Activated CD4-positive, alpha-beta T cell treated with anti-CD3 and anti-CD28 coated beads, Interleukin-10, Interleukin-2, amounts not matched to agents 100 ng/mL and 50 ng/mL, durations not matched to agents 16 hours and 8 hours (primary cell): ENCODE measurements around the gene TULP4.
"Not testable (repeated sequence)": the region's sequence is repeated elsewhere in the genome, so short reads cannot be mapped to it uniquely, and the experiment has no call there.

Source experiments
- DNase-seq: peaks from one replicate; pipeline ENCODE4 v3.0.0-alpha.2; 2020

TULP4 gene

GRCh38 chr6:158508450-158508849, 196.2 kb downstream of the TULP4 start:
- DNase-seq = no peak

GRCh38 chr6:158509465-158509864, 197.2 kb downstream of the TULP4 start:
- DNase-seq = no peak

GRCh38 chr6:158512809-158513208, 200.5 kb downstream of the TULP4 start:
- DNase-seq = no peak

- no peak for DNase-seq
Measured at GRCh38 chr6:158514176-158514575, 201.9 kb downstream of the TULP4 start.

GRCh38 chr6:158514991-158515390, 202.7 kb downstream of the TULP4 start:
- no peak for DNase-seq

- DNase-seq = no peak
Measured at GRCh38 chr6:158516098-158516497, 203.8 kb downstream of the TULP4 start.

- DNase-seq = no peak
Measured at GRCh38 chr6:158517038-158517437, 204.8 kb downstream of the TULP4 start.

- DNase-seq = no peak
Measured at GRCh38 chr6:158517581-158517980, 205.3 kb downstream of the TULP4 start.

GRCh38 chr6:158518191-158519127, 206.2 kb downstream of the TULP4 start:
- DNase-seq = peak; percentile 82

- DNase-seq = no peak
Measured at GRCh38 chr6:158519300-158519699, 207.0 kb downstream of the TULP4 start.

- DNase-seq = no peak
Measured at GRCh38 chr6:158519761-158520160, 207.5 kb downstream of the TULP4 start.

- not testable (repeated sequence) for DNase-seq
Measured at GRCh38 chr6:158520975-158521374, 208.7 kb downstream of the TULP4 start.

- DNase-seq = no peak
Measured at GRCh38 chr6:158521759-158522158, 209.5 kb downstream of the TULP4 start.

- DNase-seq = no peak
Measured at GRCh38 chr6:158522616-158523015, 210.4 kb downstream of the TULP4 start.

GRCh38 chr6:158524311-158524710, 212.0 kb downstream of the TULP4 start:
- no peak for DNase-seq

GRCh38 chr6:158527858-158528257, 215.6 kb downstream of the TULP4 start:
- DNase-seq = not testable (repeated sequence)

- DNase-seq = no peak
Measured at GRCh38 chr6:158528826-158529225, 216.6 kb downstream of the TULP4 start.

GRCh38 chr6:158529629-158530028, 217.4 kb downstream of the TULP4 start:
- no peak for DNase-seq

- DNase-seq = no peak
Measured at GRCh38 chr6:158531566-158531965, 219.3 kb downstream of the TULP4 start.

- no peak for DNase-seq
Measured at GRCh38 chr6:158531970-158532369, 219.7 kb downstream of the TULP4 start.

- DNase-seq = peak; percentile 65
Measured at GRCh38 chr6:158536084-158536890, 224.0 kb downstream of the TULP4 start.

- DNase-seq = no peak
Measured at GRCh38 chr6:158536891-158537798, 224.9 kb downstream of the TULP4 start.

- no peak for DNase-seq
Measured at GRCh38 chr6:158538741-158539140, 226.5 kb downstream of the TULP4 start.
